ENCODE measurements around the gene CYP2U1. TPM values are rescaled to one million over a fixed set of nuclear protein-coding genes. Genes with fewer than 3 reads are reported as not detected.
A peak's percentile ranks its signal among the peaks of the same experiment; 100 is the strongest.

CYP2U1 gene
- total RNA-seq, 1 donor: 17.3 TPM

- TF ChIP-seq, protein P1, sequence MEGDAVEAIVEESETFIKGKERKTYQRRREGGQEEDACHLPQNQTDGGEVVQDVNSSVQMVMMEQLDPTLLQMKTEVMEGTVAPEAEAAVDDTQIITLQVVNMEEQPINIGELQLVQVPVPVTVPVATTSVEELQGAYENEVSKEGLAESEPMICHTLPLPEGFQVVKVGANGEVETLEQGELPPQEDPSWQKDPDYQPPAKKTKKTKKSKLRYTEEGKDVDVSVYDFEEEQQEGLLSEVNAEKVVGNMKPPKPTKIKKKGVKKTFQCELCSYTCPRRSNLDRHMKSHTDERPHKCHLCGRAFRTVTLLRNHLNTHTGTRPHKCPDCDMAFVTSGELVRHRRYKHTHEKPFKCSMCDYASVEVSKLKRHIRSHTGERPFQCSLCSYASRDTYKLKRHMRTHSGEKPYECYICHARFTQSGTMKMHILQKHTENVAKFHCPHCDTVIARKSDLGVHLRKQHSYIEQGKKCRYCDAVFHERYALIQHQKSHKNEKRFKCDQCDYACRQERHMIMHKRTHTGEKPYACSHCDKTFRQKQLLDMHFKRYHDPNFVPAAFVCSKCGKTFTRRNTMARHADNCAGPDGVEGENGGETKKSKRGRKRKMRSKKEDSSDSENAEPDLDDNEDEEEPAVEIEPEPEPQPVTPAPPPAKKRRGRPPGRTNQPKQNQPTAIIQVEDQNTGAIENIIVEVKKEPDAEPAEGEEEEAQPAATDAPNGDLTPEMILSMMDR (IDR thresholded peaks at IDR 0.05; ENCODE audit: insufficient read depth, low read length): no peak
- no peak overlapping the region for H3K4me3 ChIP-seq (ENCODE audit: low read depth, low read length)
- DNase-seq (ENCODE audit: low read depth): no peak
Observed at GRCh38 chr4:107894138-107894603, 37.2 kb upstream of the CYP2U1 start.

GRCh38 chr4:107896158-107896645 lies 35.1 kb upstream of the CYP2U1 start:
- peak; percentile 97 for DNase-seq (ENCODE audit: low read depth)

DNA sequence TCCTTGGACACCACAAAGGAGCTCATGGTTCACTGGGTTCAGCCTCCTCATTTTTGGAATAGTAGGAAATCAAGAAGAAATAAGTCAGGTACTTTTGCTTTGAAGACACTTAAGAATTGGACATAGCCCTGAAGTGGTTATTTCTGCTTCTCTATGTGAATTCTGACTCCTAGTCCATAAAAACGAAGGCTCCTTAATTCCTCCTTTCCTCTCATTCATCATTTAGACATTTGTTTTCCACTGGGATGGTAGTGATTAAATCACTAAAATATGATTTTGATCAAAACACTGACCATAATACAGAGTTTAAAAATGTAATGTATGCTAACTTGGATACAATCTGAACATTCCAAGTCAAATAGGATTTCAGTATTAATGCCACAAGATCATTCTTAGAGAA lies 34.7 kb upstream of the CYP2U1 start:
- peak; percentile 77 for DNase-seq (ENCODE audit: low read depth)
- H3K4me3 ChIP-seq (ENCODE audit: low read depth, low read length): peak overlapping the region; percentile 34
- TF ChIP-seq, protein P1 (IDR thresholded peaks at IDR 0.05; ENCODE audit: insufficient read depth, low read length): no peak

More at GRCh38 chr4:107896158-107896645, 35.1 kb upstream of the CYP2U1 start:
- TF ChIP-seq, protein P1 (IDR thresholded peaks at IDR 0.05; ENCODE audit: insufficient read depth, low read length): no peak
- peak overlapping the region; percentile 34 for H3K4me3 ChIP-seq (ENCODE audit: low read depth, low read length)

DNA sequence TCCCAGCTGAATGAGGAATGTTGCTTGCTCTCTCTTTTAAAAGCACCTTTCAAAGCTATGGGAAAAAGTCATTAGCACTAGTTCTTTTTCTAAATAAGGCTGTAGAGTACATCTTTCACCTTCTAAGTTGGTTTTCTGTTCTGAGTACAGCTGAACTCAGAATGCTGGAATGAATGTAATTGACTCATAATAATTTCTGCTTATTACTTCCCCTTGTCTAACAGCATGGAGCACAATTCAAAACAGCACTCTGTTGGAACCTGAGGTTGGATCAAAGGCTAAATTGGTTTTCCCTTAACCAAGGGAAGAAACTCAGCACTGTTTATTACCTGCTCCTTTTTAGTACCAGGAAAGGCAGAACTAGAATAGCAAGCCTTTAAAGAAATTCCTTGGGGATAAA lies 33.5 kb upstream of the CYP2U1 start:
- H3K4me3 ChIP-seq (ENCODE audit: low read depth, low read length): no peak overlapping the region
- TF ChIP-seq, protein P1 (IDR thresholded peaks at IDR 0.05; ENCODE audit: insufficient read depth, low read length): no peak
- DNase-seq (ENCODE audit: low read depth): no peak

DNA sequence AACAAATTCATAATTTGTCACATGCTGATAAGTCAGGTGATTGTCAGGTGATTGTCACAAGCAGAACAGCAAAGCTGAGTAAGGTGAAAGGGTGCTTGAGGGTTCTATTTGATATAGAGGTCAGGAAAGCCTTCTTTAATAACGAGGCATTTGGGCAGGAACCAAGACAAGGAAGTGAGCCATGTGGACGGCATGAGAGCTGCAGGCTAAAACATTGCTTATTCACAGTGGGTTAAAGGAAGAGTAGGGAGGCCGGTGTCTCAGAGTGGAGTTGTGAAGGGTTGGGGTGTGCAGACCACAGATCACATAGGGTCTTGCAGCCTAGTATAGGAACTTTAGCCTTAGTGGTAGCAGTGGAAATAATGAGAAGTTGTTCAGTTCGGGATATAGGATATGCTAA lies 31.3 kb upstream of the CYP2U1 start:
- TF ChIP-seq, protein P1 (IDR thresholded peaks at IDR 0.05; ENCODE audit: insufficient read depth, low read length): no peak
- H3K4me3 ChIP-seq (ENCODE audit: low read depth, low read length): no peak overlapping the region
- DNase-seq (ENCODE audit: low read depth): no peak

DNA sequence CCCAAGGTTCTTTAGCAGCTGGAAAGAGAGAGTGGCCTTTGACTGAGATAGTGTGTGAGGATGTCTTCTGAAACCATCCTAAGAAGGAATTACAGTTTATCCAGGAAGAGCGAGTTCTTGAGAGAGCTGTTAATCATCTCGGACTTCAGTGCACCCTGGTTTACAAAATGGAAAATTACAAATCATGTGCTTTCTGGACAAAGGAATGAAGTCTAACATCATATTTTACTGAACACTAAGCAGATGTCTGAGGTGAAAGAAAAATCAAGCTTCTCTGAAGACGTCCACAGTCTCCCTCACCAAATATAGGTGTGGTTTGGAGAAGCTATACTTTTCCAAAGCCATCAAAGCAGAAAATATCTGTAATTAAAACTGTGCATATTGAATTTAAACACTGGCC lies 30.8 kb upstream of the CYP2U1 start:
- TF ChIP-seq, protein P1 (IDR thresholded peaks at IDR 0.05; ENCODE audit: insufficient read depth, low read length): no peak
- no peak for DNase-seq (ENCODE audit: low read depth)
- H3K4me3 ChIP-seq (ENCODE audit: low read depth, low read length): no peak overlapping the region

Measured in fibroblast of the aortic adventitia (primary cell).